WTC11 (cell line): ENCODE data around the gene GAS1. TPM values are rescaled to one million over a fixed set of nuclear protein-coding genes. Genes with fewer than 3 reads are reported as not detected.

Source experiments
- ATAC-seq: fragments of 200-7000 bp; cut with Tn5 transposase; 2 replicates; pipeline ENCODE4 v1.10.0; 2021; ENCODE audit warnings: mild to moderate bottlenecking, moderate library complexity
- CTCF ChIA-PET: fragments of 300-600 bp; sonication (Branson Sonifier 250); formaldehyde crosslinking; loops from one replicate; lab custom pipeline; 2021; ENCODE audit warnings: antibody characterized with exemption; lab: Charles Lee
- POLR2A ChIA-PET: fragments of 350-600 bp; sonication (Branson Sonifier 250); formaldehyde crosslinking; loops from one replicate; lab custom pipeline; 2021; ENCODE audit warnings: antibody characterized with exemption; lab: Charles Lee
- DNase-seq: peaks from one replicate; pipeline ENCODE4 v3.0.0; 2021; ENCODE audit warnings: low spot score
- H3K27ac Mint-ChIP-seq: 2 replicates; pipeline ENCODE4 v1.8.0; 2021; ENCODE audit warnings: mixed read lengths
- H3K27me3 Mint-ChIP-seq: 2 replicates; pipeline ENCODE4 v1.8.0; 2021; ENCODE audit warnings: low read depth, mild to moderate bottlenecking, moderate library complexity, mixed read lengths
- H3K36me3 Mint-ChIP-seq: 2 replicates; pipeline ENCODE4 v1.8.0; 2021; ENCODE audit warnings: mixed read lengths
- H3K4me1 Mint-ChIP-seq: 2 replicates; pipeline ENCODE4 v1.8.0; 2022; ENCODE audit warnings: mixed read lengths
- H3K4me3 Mint-ChIP-seq: 2 replicates; pipeline ENCODE4 v1.8.0; 2021; ENCODE audit warnings: mild to moderate bottlenecking, moderate library complexity, mixed read lengths
- H3K9me3 Mint-ChIP-seq: 2 replicates; pipeline ENCODE4 v1.8.0; 2021; ENCODE audit warnings: mixed read lengths
- CBFB ChIP-seq: sonication (generic); formaldehyde crosslinking; IDR thresholded peaks from 2 replicates; pipeline ENCODE4 v1.8.1; 2022; ENCODE audit warnings: mild to moderate bottlenecking, low read depth, missing genetic modification reagents
- CREM ChIP-seq: sonication (generic); formaldehyde crosslinking; IDR thresholded peaks from 2 replicates; pipeline ENCODE4 v1.8.1; 2022; ENCODE audit warnings: mild to moderate bottlenecking, missing genetic modification reagents, moderate library complexity
- ELF4 ChIP-seq: sonication (generic); formaldehyde crosslinking; IDR thresholded peaks from 2 replicates; pipeline ENCODE4 v1.8.1; 2022; ENCODE audit warnings: low read depth, mild to moderate bottlenecking, moderate library complexity, missing genetic modification reagents
- FOXJ3 ChIP-seq: sonication (generic); formaldehyde crosslinking; IDR thresholded peaks from 2 replicates; pipeline ENCODE4 v1.9.0; 2021; ENCODE audit warnings: missing genetic modification reagents, mild to moderate bottlenecking, borderline replicate concordance
- NR1H2 ChIP-seq: sonication (generic); formaldehyde crosslinking; IDR thresholded peaks from 2 replicates; pipeline ENCODE4 v1.9.0; 2021; ENCODE audit warnings: mild to moderate bottlenecking, moderate library complexity, missing genetic modification reagents
- NR3C1 ChIP-seq: sonication (generic); formaldehyde crosslinking; conservative IDR thresholded peaks from 2 replicates; pipeline ENCODE4 v1.8.1; 2023; ENCODE audit warnings: low read depth, mild to moderate bottlenecking, missing genetic modification reagents
- SP1 ChIP-seq: sonication (generic); formaldehyde crosslinking; conservative IDR thresholded peaks from 2 replicates; pipeline ENCODE4 v1.8.1; 2022; ENCODE audit warnings: missing genetic modification reagents
- TEAD4 ChIP-seq: sonication (generic); formaldehyde crosslinking; IDR thresholded peaks from 2 replicates; pipeline ENCODE4 v1.8.0; 2022; ENCODE audit warnings: mild to moderate bottlenecking, missing genetic modification reagents
- TP53 ChIP-seq: sonication (generic); formaldehyde crosslinking; IDR thresholded peaks from 2 replicates; pipeline ENCODE4 v1.8.1; 2023; ENCODE audit warnings: mild to moderate bottlenecking, missing genetic modification reagents
- ZNF317 ChIP-seq: sonication (generic); formaldehyde crosslinking; IDR thresholded peaks from 2 replicates; pipeline ENCODE4 v1.8.1; 2023; ENCODE audit warnings: low read depth, mild to moderate bottlenecking, moderate library complexity, missing genetic modification reagents, borderline replicate concordance
- total RNA-seq: library from RNA; stranded (reverse); gene quantifications from 3 replicates; pipeline ENCODE4 v1.2.3, GENCODE V29; 2021
- TF ChIP-seq, protein P1 (sequence below): fragments of 250-450 bp; sonication (Bioruptor Pico); IDR thresholded peaks from 2 replicates; pipeline ENCODE4 v2.1.2; 2022; ENCODE audit warnings: mild to moderate bottlenecking, moderate library complexity
- TF ChIP-seq, protein P2 (sequence below): sonication (generic); formaldehyde crosslinking; IDR thresholded peaks from 2 replicates; pipeline ENCODE4 v1.8.1; 2023; ENCODE audit warnings: mild to moderate bottlenecking, missing genetic modification reagents
- TF ChIP-seq, protein P3 (sequence below): fragments of 250-450 bp; sonication (Bioruptor Pico); IDR thresholded peaks from 2 replicates; pipeline ENCODE4 v1.8.0; 2021; ENCODE audit warnings: mild to moderate bottlenecking
- TF ChIP-seq, protein P4 (sequence below): sonication (generic); formaldehyde crosslinking; IDR thresholded peaks from 2 replicates; pipeline ENCODE4 v1.8.0; 2022; ENCODE audit warnings: mild to moderate bottlenecking, missing genetic modification reagents
- TF ChIP-seq, protein P5 (sequence below): fragments of 250-450 bp; sonication (Bioruptor Pico); IDR thresholded peaks from 2 replicates; pipeline ENCODE4 v1.9.0; 2021; ENCODE audit warnings: mild to moderate bottlenecking, borderline replicate concordance
- TF ChIP-seq, protein P6 (sequence below): sonication (generic); formaldehyde crosslinking; IDR thresholded peaks from 2 replicates; pipeline ENCODE4 v1.8.1; 2023; ENCODE audit warnings: mild to moderate bottlenecking, missing genetic modification reagents, moderate library complexity
- TF ChIP-seq, protein P7 (sequence below): sonication (generic); formaldehyde crosslinking; IDR thresholded peaks from 2 replicates; pipeline ENCODE4 v1.8.1; 2022; ENCODE audit warnings: low read depth, missing genetic modification reagents, borderline replicate concordance
- TF ChIP-seq, protein P8 (sequence below): sonication (generic); formaldehyde crosslinking; IDR thresholded peaks from 2 replicates; pipeline ENCODE4 v1.8.0; 2022; ENCODE audit warnings: mild to moderate bottlenecking, missing genetic modification reagents
- TF ChIP-seq, protein P9 (sequence below): sonication (generic); formaldehyde crosslinking; IDR thresholded peaks from 2 replicates; pipeline ENCODE4 v1.8.1; 2022; ENCODE audit warnings: mild to moderate bottlenecking, missing genetic modification reagents, moderate library complexity, borderline replicate concordance

GAS1 gene
- total RNA-seq, 1 experiment from 2014 or later, result 5.0 TPM

DNA sequence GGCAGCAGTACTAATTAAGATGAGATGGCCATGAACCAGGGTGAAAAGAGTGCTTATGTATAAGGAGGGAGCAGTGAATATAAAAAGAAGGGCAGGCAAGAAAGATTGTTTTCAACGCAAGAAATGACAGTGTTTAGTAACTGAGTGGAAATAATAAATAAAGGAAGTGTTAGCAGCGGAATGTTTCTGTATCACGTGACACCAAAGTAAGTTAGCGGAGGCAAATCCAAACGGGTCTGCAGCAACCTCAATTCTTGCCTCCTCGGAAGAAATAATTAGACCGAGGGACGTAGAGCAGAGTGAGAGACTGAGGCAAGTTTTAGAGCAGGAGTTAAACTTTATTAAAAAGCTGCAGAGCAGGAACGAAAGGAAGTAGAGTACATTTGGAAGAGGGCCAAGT lies 15.4 kb upstream of the GAS1 start:
- ATAC-seq (no peak), DNase-seq (no peak)
- Mint-ChIP-seq H3K9me3 (no peaks in the 10 kb centered on the region), H3K27me3 (no peaks in the 10 kb centered on the region), H3K4me1 (0 out of 2 replicates have a peak, but pooled peaks cover 3% of the 10 kb centered on the region), H3K4me3 (no peak overlapping the region), H3K27ac (no peak overlapping the region), H3K36me3 (no peaks in the 10 kb centered on the region)
- CTCF ChIA-PET, result no interaction called here
- POLR2A ChIA-PET, result no interaction called here
- TF ChIP-seq ELF4, result no peak
- TF ChIP-seq, protein P1, sequence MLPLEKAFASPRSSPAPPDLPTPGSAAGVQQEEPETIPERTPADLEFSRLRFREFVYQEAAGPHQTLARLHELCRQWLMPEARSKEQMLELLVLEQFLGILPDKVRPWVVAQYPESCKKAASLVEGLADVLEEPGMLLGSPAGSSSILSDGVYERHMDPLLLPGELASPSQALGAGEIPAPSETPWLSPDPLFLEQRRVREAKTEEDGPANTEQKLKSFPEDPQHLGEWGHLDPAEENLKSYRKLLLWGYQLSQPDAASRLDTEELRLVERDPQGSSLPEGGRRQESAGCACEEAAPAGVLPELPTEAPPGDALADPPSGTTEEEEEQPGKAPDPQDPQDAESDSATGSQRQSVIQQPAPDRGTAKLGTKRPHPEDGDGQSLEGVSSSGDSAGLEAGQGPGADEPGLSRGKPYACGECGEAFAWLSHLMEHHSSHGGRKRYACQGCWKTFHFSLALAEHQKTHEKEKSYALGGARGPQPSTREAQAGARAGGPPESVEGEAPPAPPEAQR (CRISPR knock-in tag), result no peak
- TF ChIP-seq, protein P2, sequence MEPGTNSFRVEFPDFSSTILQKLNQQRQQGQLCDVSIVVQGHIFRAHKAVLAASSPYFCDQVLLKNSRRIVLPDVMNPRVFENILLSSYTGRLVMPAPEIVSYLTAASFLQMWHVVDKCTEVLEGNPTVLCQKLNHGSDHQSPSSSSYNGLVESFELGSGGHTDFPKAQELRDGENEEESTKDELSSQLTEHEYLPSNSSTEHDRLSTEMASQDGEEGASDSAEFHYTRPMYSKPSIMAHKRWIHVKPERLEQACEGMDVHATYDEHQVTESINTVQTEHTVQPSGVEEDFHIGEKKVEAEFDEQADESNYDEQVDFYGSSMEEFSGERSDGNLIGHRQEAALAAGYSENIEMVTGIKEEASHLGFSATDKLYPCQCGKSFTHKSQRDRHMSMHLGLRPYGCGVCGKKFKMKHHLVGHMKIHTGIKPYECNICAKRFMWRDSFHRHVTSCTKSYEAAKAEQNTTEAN (CRISPR knock-in tag), result no peak
- TF ChIP-seq, protein P3, sequence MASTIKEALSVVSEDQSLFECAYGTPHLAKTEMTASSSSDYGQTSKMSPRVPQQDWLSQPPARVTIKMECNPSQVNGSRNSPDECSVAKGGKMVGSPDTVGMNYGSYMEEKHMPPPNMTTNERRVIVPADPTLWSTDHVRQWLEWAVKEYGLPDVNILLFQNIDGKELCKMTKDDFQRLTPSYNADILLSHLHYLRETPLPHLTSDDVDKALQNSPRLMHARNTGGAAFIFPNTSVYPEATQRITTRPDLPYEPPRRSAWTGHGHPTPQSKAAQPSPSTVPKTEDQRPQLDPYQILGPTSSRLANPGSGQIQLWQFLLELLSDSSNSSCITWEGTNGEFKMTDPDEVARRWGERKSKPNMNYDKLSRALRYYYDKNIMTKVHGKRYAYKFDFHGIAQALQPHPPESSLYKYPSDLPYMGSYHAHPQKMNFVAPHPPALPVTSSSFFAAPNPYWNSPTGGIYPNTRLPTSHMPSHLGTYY (CRISPR knock-in tag), result no peak
- no peak for TF ChIP-seq SP1 (CRISPR knock-in tag)
- TF ChIP-seq ZNF317 (CRISPR knock-in tag), result no peak
- no peak for TF ChIP-seq TEAD4 (CRISPR knock-in tag)

DNA sequence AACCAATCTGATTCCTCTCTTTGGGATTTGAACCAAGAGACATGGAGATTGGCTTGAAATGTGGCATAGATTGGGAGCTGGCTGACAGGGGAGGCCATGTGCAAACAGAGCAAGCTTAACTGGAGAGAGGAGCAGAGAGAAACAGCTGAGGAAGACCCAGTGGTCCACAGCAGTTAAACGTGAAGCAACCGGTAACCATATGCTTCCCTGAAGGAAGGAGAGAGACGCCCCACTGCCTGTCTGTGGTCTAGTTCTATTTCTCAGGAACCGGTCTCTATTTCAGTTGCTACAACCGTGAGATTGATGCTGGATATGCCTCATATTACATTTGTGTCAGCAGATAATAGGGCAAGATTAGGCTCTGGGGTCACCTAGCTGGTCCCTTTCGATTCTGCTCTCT lies 13.6 kb upstream of the GAS1 start:
- POLR2A ChIA-PET, result no interaction called here
- TF ChIP-seq CREM (CRISPR knock-in tag) (no peak), NR1H2 (CRISPR knock-in tag) (no peak), CBFB (CRISPR knock-in tag) (no peak), NR3C1 (no peak), TP53 (no peak), ELF4 (no peak), FOXJ3 (CRISPR knock-in tag) (no peak)
- TF ChIP-seq, protein P4, sequence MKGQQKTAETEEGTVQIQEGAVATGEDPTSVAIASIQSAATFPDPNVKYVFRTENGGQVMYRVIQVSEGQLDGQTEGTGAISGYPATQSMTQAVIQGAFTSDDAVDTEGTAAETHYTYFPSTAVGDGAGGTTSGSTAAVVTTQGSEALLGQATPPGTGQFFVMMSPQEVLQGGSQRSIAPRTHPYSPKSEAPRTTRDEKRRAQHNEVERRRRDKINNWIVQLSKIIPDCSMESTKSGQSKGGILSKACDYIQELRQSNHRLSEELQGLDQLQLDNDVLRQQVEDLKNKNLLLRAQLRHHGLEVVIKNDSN (CRISPR knock-in tag), result no peak
- TF ChIP-seq, protein P5, sequence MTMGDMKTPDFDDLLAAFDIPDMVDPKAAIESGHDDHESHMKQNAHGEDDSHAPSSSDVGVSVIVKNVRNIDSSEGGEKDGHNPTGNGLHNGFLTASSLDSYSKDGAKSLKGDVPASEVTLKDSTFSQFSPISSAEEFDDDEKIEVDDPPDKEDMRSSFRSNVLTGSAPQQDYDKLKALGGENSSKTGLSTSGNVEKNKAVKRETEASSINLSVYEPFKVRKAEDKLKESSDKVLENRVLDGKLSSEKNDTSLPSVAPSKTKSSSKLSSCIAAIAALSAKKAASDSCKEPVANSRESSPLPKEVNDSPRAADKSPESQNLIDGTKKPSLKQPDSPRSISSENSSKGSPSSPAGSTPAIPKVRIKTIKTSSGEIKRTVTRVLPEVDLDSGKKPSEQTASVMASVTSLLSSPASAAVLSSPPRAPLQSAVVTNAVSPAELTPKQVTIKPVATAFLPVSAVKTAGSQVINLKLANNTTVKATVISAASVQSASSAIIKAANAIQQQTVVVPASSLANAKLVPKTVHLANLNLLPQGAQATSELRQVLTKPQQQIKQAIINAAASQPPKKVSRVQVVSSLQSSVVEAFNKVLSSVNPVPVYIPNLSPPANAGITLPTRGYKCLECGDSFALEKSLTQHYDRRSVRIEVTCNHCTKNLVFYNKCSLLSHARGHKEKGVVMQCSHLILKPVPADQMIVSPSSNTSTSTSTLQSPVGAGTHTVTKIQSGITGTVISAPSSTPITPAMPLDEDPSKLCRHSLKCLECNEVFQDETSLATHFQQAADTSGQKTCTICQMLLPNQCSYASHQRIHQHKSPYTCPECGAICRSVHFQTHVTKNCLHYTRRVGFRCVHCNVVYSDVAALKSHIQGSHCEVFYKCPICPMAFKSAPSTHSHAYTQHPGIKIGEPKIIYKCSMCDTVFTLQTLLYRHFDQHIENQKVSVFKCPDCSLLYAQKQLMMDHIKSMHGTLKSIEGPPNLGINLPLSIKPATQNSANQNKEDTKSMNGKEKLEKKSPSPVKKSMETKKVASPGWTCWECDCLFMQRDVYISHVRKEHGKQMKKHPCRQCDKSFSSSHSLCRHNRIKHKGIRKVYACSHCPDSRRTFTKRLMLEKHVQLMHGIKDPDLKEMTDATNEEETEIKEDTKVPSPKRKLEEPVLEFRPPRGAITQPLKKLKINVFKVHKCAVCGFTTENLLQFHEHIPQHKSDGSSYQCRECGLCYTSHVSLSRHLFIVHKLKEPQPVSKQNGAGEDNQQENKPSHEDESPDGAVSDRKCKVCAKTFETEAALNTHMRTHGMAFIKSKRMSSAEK (CRISPR knock-in tag), result no peak
- TF ChIP-seq, protein P6, sequence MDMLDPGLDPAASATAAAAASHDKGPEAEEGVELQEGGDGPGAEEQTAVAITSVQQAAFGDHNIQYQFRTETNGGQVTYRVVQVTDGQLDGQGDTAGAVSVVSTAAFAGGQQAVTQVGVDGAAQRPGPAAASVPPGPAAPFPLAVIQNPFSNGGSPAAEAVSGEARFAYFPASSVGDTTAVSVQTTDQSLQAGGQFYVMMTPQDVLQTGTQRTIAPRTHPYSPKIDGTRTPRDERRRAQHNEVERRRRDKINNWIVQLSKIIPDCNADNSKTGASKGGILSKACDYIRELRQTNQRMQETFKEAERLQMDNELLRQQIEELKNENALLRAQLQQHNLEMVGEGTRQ (CRISPR knock-in tag), result no peak
- TF ChIP-seq, protein P7, sequence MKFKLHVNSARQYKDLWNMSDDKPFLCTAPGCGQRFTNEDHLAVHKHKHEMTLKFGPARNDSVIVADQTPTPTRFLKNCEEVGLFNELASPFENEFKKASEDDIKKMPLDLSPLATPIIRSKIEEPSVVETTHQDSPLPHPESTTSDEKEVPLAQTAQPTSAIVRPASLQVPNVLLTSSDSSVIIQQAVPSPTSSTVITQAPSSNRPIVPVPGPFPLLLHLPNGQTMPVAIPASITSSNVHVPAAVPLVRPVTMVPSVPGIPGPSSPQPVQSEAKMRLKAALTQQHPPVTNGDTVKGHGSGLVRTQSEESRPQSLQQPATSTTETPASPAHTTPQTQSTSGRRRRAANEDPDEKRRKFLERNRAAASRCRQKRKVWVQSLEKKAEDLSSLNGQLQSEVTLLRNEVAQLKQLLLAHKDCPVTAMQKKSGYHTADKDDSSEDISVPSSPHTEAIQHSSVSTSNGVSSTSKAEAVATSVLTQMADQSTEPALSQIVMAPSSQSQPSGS (CRISPR knock-in tag), result no peak
- TF ChIP-seq, protein P8, sequence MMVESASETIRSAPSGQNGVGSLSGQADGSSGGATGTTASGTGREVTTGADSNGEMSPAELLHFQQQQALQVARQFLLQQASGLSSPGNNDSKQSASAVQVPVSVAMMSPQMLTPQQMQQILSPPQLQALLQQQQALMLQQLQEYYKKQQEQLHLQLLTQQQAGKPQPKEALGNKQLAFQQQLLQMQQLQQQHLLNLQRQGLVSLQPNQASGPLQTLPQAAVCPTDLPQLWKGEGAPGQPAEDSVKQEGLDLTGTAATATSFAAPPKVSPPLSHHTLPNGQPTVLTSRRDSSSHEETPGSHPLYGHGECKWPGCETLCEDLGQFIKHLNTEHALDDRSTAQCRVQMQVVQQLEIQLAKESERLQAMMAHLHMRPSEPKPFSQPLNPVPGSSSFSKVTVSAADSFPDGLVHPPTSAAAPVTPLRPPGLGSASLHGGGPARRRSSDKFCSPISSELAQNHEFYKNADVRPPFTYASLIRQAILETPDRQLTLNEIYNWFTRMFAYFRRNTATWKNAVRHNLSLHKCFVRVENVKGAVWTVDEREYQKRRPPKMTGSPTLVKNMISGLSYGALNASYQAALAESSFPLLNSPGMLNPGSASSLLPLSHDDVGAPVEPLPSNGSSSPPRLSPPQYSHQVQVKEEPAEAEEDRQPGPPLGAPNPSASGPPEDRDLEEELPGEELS (CRISPR knock-in tag), result no peak
- TF ChIP-seq, protein P9, sequence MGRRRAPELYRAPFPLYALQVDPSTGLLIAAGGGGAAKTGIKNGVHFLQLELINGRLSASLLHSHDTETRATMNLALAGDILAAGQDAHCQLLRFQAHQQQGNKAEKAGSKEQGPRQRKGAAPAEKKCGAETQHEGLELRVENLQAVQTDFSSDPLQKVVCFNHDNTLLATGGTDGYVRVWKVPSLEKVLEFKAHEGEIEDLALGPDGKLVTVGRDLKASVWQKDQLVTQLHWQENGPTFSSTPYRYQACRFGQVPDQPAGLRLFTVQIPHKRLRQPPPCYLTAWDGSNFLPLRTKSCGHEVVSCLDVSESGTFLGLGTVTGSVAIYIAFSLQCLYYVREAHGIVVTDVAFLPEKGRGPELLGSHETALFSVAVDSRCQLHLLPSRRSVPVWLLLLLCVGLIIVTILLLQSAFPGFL (CRISPR knock-in tag), result no peak

More for the DNA sequence above, 13.6 kb upstream of the GAS1 start:
- H3K36me3 Mint-ChIP-seq, result no peaks in the 10 kb centered on the region
- ATAC-seq (no peak), DNase-seq (no peak)
- H3K4me3 Mint-ChIP-seq, result no peak overlapping the region
- CTCF ChIA-PET, result interaction anchor here (2.1 kb wide), 1 partner anchor 13 kb away, joined by 13 read pairs; the partner anchor contains the start of gene GAS1
- no peaks in the 10 kb centered on the region for H3K27me3 Mint-ChIP-seq
- H3K9me3 Mint-ChIP-seq, result no peaks in the 10 kb centered on the region
- 0 out of 2 replicates have a peak, but pooled peaks cover 3% of the 10 kb centered on the region for H3K4me1 Mint-ChIP-seq
- H3K27ac Mint-ChIP-seq, result no peak overlapping the region
